ENCODE data around the gene HADH. TPM values are rescaled to one million over a fixed set of nuclear protein-coding genes. Genes with fewer than 3 reads are reported as not detected.
"Not testable (repeated sequence)": the region's sequence is repeated elsewhere in the genome, so short reads cannot be mapped to it uniquely, and the experiment has no call there.

The HADH gene
- total RNA-seq, 1 donor from 2014 or later = 19.9 TPM

DNA sequence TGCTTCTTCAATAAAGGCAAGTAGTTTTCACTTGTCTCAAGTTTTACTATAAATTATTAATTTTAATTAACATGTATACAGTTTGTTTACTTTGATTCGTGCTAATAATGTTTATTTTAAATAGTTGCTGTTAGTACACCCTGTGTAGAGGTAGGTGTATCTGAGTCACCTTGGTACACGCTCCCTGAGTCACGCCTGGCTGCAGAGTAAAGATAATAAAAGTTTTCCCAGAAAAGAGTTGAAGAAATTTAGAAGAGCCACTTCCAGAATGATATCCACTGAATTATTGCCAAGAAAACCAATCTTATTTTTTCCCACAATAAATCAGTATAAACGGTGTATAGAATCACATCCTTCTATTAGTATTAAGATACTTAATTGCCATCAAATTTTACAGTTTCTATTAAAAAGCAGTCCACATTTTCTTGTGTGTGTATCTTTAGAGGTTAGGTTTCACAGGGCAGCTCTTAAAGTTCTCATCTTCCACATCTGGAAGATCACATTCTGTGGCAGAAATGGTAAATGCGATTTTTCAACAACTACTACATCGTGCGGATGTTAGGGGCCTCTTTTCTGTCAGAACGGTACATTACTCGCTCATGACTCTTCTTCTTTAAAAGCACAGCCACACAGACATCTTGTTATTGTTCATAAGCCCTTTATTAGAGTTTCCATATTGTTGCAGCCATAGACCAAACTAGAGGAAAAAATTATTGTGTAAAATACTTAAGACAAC, 55.4 kb downstream of the HADH start:
- no peak overlapping the region for H3K4me3 ChIP-seq (ENCODE audit: low read depth, low read length)
- no peaks in the 10 kb centered on the region for H3K27me3 ChIP-seq (ENCODE audit: control insufficient read depth, insufficient read depth, low read length)
- TF ChIP-seq, protein P1, sequence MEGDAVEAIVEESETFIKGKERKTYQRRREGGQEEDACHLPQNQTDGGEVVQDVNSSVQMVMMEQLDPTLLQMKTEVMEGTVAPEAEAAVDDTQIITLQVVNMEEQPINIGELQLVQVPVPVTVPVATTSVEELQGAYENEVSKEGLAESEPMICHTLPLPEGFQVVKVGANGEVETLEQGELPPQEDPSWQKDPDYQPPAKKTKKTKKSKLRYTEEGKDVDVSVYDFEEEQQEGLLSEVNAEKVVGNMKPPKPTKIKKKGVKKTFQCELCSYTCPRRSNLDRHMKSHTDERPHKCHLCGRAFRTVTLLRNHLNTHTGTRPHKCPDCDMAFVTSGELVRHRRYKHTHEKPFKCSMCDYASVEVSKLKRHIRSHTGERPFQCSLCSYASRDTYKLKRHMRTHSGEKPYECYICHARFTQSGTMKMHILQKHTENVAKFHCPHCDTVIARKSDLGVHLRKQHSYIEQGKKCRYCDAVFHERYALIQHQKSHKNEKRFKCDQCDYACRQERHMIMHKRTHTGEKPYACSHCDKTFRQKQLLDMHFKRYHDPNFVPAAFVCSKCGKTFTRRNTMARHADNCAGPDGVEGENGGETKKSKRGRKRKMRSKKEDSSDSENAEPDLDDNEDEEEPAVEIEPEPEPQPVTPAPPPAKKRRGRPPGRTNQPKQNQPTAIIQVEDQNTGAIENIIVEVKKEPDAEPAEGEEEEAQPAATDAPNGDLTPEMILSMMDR (IDR thresholded peaks at IDR 0.05; ENCODE audit: insufficient read depth, low read length, poor library complexity, severe bottlenecking) = no peak
- H3K36me3 ChIP-seq (ENCODE audit: control insufficient read depth, insufficient read depth, low read length) = no peaks in the 10 kb centered on the region
- DNase-seq (ENCODE audit: low read depth) = no peak

DNA sequence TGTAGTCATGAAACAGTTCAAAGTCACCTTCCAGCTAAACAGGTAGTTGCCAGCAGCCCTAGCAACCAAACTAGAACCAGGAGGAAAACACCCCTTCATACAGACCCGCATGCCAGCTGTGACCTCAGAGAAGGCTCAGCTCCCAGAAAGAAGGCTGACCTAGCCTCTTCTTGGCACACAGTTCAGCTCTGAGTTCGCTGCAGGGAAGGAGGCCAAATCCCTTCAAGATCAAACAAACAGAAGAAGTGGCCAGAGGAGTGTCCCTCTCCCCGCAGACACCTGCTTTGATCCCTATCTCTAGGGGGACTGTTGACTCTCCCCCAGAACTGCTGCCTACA, 56.0 kb downstream of the HADH start:
- no peak for DNase-seq (ENCODE audit: low read depth)
- no peak overlapping the region for H3K4me3 ChIP-seq (ENCODE audit: low read depth, low read length)
- TF ChIP-seq, protein P1 (IDR thresholded peaks at IDR 0.05; ENCODE audit: insufficient read depth, low read length, poor library complexity, severe bottlenecking) = no peak
- no peaks in the 10 kb centered on the region for H3K27me3 ChIP-seq (ENCODE audit: control insufficient read depth, insufficient read depth, low read length)
- H3K36me3 ChIP-seq (ENCODE audit: control insufficient read depth, insufficient read depth, low read length) = no peaks in the 10 kb centered on the region

DNA sequence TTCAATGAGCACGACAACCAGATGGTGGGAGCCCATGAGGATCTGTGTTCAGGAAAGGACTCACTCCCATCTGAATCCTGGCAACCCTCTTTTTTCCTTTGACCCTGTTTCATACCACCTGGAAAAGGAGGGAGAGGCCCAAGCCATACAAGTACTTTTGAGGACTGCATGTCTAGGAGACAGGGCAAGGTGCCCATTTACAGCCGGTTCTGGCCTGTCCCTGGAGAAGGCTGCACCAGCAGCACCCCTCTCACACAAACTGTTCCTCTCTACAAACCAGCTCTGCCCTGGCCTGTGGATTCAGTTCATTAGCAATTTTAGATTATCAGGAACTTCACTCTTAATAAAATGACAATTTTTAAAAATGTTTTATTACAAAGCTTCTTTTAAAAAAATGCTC, 57.5 kb downstream of the HADH start:
- H3K27me3 ChIP-seq (ENCODE audit: control insufficient read depth, insufficient read depth, low read length) = no peaks in the 10 kb centered on the region
- no peak for DNase-seq (ENCODE audit: low read depth)
- no peak overlapping the region for H3K4me3 ChIP-seq (ENCODE audit: low read depth, low read length)
- TF ChIP-seq, protein P1 (IDR thresholded peaks at IDR 0.05; ENCODE audit: insufficient read depth, low read length, poor library complexity, severe bottlenecking) = no peak
- H3K36me3 ChIP-seq (ENCODE audit: control insufficient read depth, insufficient read depth, low read length) = no peaks in the 10 kb centered on the region

DNA sequence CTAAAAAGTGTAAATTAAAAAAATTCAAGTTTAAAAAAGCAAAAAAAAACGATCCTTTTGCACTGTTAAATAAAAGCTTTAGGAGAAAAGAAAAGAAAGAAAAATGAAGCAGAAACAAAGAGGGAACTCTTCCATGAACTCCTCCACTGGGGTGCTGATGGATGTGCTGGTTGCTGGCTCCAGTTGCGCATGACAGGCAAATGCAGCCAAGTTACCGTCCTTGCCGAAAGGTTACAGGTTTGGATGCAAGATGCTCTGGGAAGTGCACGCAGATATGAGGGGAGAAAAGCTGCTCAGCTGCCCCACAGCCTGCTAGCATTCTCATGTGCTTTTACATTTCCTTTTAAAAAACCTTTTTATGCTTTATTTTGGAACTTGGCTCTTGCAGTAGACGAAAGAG, 58.5 kb downstream of the HADH start:
- no peaks in the 10 kb centered on the region for H3K27me3 ChIP-seq (ENCODE audit: control insufficient read depth, insufficient read depth, low read length)
- no peaks in the 10 kb centered on the region for H3K36me3 ChIP-seq (ENCODE audit: control insufficient read depth, insufficient read depth, low read length)
- no peak for DNase-seq (ENCODE audit: low read depth)
- H3K4me3 ChIP-seq (ENCODE audit: low read depth, low read length) = no peak overlapping the region
- TF ChIP-seq, protein P1 (IDR thresholded peaks at IDR 0.05; ENCODE audit: insufficient read depth, low read length, poor library complexity, severe bottlenecking) = no peak

DNA sequence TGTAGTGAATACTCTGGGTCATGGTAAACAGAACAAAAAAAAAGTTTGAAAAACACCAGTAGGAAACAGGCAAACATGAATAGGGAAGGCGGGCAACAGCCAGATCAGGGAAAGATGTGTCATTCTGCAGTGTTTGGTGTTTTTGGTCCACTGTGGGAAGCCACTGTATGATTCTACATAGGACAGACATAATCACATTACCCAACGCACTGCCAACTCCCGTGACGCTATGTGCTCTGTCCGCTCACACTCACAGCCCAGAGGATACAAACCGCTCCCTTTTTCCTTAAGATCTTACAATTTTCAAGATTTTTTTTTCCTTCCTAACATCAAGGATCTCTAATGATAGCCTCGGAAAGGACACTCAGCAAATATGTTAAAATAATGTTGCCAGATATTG, 59.3 kb downstream of the HADH start:
- no peaks in the 10 kb centered on the region for H3K27me3 ChIP-seq (ENCODE audit: control insufficient read depth, insufficient read depth, low read length)
- H3K36me3 ChIP-seq (ENCODE audit: control insufficient read depth, insufficient read depth, low read length) = no peaks in the 10 kb centered on the region
- H3K4me3 ChIP-seq (ENCODE audit: low read depth, low read length) = no peak overlapping the region
- DNase-seq (ENCODE audit: low read depth) = no peak
- TF ChIP-seq, protein P1 (IDR thresholded peaks at IDR 0.05; ENCODE audit: insufficient read depth, low read length, poor library complexity, severe bottlenecking) = no peak

DNA sequence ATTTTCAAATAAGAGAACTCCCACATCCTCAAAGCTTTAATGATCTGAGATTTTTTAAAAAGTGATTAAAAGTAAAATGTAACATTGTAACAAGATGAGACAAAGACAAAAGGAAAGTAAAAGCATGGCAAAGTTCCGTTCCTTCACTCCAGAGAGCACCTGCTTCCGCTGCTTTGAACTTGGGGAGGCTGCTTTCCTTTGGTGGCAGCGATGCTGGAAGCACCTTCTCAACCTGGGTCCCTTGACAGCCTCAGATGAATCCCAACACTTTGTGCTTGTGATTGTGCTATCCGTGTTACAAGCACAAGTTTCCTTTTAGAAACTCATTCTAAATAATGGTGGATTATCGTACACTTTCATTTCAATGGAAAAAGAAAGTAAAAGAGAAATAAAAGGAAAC, 59.7 kb downstream of the HADH start:
- Histone ChIP-seq H3K4me3 (ENCODE audit: low read depth, low read length) (no peak overlapping the region), H3K27me3 (ENCODE audit: control insufficient read depth, insufficient read depth, low read length) (no peaks in the 10 kb centered on the region), H3K36me3 (ENCODE audit: control insufficient read depth, insufficient read depth, low read length) (no peaks in the 10 kb centered on the region)
- TF ChIP-seq, protein P1 (IDR thresholded peaks at IDR 0.05; ENCODE audit: insufficient read depth, low read length, poor library complexity, severe bottlenecking) = no peak
- no peak for DNase-seq (ENCODE audit: low read depth)

DNA sequence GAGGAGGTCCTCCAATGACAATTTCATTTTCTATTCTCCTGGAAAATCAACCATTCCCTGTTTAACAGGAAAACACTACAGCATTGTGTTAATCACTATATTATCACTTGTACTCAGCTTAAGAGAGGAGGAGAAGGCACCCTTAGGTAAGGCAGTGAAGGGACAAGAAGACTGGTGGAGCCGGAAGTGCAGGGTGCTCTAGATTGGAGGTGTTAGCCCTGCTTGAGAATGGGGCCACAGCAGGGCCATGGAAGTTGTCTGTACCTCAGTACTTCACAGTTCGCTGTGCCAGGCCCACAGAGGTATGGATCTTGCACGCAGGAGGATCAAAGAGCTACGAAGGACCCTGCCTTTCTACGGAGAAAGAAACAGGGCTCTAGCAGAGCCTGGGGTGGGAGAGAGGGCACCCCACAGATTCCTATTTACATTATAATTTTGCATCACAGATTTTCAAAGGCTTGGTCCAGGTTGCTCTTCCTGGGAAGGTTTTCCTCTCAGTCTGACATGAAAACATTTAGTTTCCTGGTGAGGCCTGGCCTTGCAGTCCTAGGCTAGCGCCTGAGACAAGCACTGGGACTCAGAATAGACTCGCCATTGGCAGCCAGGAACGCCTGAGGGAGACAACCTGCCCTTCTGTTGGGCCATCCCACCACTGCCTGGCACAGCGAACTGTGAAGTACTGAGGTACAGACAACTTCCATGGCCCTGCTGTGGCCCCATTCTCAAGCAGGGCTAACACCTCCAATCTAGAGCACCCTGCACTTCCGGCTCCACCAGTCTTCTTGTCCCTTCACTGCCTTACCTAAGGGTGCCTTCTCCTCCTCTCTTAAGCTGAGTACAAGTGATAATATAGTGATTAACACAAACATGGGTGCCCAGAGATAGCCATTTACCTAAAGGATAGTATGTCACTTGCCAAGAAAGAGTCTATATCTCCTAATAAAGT, 60.8 kb downstream of the HADH start:
- not testable (repeated sequence) for DNase-seq (ENCODE audit: low read depth); H3K27me3 ChIP-seq (ENCODE audit: control insufficient read depth, insufficient read depth, low read length); H3K36me3 ChIP-seq (ENCODE audit: control insufficient read depth, insufficient read depth, low read length); H3K4me3 ChIP-seq (ENCODE audit: low read depth, low read length)

Measured in kidney epithelial cell (primary cell).